Measurements from ENCODE around the gene CGB1. TPM values are rescaled to one million over a fixed set of nuclear protein-coding genes. Genes with fewer than 3 reads are reported as not detected.

Gene CGB1
- total and polyA plus RNA-seq, 9 of the 15 experiments (the other 6 are each of a cell fraction or from before 2014, with no cell fraction given): not detected

GRCh38 chr19:49084206-49085019, 47.7 kb upstream of the CGB1 start (continued):
- TF ChIP-seq ZNF518B (CRISPR knock-in tag; IDR thresholded peaks at IDR 0.05) (no peak), ZNF133 (CRISPR knock-in tag; IDR thresholded peaks at IDR 0.05) (no peak), HDAC8 (tag; IDR thresholded peaks at IDR 0.05) (no peak), ZKSCAN1 (IDR thresholded peaks at IDR 0.05; ENCODE audit: low read depth, low read length) (no peak), ZNF274 (IDR thresholded peaks at IDR 0.05; ENCODE audit: borderline replicate concordance, low read depth, low read length) (no peak), SRF (CRISPR knock-in tag; IDR thresholded peaks at IDR 0.05) (no peak), CREBBP (IDR thresholded peaks at IDR 0.05; ENCODE audit: low read depth, low read length) (no peak), CREB1 (IDR thresholded peaks at IDR 0.05) (no peak), CREB1 (CRISPR knock-in tag; IDR thresholded peaks at IDR 0.05) (no peak), GABPB2 (CRISPR knock-in tag; conservative IDR thresholded peaks at IDR 0.05) (no peak), SLC30A9 (CRISPR knock-in tag; IDR thresholded peaks at IDR 0.05) (no peak), MYC (IDR thresholded peaks at IDR 0.05; ENCODE audit: low read depth, low read length) (0 out of 2 replicates have a peak, but pooled peaks have one; percentile 8), MYC (CRISPR knock-in tag; IDR thresholded peaks at IDR 0.05; ENCODE audit: borderline replicate concordance, low read depth) (no peak), ZHX1 (conservative IDR thresholded peaks at IDR 0.05; ENCODE audit: low read length) (no peak), ZNF589 (CRISPR knock-in tag; IDR thresholded peaks at IDR 0.05; ENCODE audit: low read depth) (no peak), PHF8 (IDR thresholded peaks at IDR 0.05; ENCODE audit: borderline replicate concordance, low read length) (no peak)
- TF ChIP-seq, protein P1, sequence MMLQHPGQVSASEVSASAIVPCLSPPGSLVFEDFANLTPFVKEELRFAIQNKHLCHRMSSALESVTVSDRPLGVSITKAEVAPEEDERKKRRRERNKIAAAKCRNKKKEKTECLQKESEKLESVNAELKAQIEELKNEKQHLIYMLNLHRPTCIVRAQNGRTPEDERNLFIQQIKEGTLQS (IDR thresholded peaks at IDR 0.05): no peak
- TF ChIP-seq, protein P1 (CRISPR knock-in tag; conservative IDR thresholded peaks at IDR 0.05): no peak
- TF ChIP-seq, protein P2, sequence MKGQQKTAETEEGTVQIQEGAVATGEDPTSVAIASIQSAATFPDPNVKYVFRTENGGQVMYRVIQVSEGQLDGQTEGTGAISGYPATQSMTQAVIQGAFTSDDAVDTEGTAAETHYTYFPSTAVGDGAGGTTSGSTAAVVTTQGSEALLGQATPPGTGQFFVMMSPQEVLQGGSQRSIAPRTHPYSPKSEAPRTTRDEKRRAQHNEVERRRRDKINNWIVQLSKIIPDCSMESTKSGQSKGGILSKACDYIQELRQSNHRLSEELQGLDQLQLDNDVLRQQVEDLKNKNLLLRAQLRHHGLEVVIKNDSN (CRISPR knock-in tag; IDR thresholded peaks at IDR 0.05): peak; percentile 57; the same call in 1 of the 2 replicates

Data from K562 (cell line).